Stimulated activated CD4-positive, alpha-beta T cell treated with anti-CD3 and anti-CD28 coated beads, Interleukin-1b, Interleukin-23, amount 100 ng/mL, for 24 hours (primary cell): ENCODE data around the gene CASZ1.

Source experiments
- DNase-seq, 4 experiments: peaks; one replicate each; pipeline ENCODE4 v3.0.0-alpha.2; 2020; ENCODE audit warnings: low read depth in 4 of 4, low spot score in 1 of 4

The CASZ1 gene

GRCh38 chr1:10799726-10800125 lies 3.3 kb upstream of the CASZ1 start:
- DNase-seq: no peak

- DNase-seq: no peak
These were observed 997 bp downstream of the CASZ1 start for GRCh38 chr1:10795276-10796021.

DNA sequence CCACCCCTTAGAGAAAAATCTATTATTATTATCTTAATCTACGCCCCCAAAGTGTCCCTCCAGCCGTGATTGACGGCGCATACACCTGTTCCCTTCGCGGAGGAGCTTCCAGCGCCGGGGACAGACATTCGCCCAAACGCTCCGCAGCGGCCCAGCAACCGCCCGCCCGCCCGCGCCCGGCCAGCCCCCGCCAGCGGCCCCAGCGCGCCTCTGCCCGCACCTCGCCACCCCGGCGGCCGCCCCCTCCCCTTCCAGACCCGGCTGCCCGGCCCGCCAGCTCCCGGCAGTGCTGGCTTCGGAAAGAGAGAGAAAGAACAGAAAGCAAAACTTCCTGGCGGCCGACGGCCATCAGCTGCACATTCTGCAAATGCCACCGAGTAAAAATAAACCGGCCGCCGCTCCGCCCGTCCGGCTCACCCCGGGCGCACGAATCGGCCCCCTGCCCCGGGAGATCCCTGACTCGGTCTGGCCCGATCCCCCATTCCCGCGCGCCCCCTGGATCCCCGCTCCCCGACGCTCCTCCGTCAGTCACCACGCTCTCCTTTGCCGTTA lies 1.6 kb downstream of the CASZ1 start:
- DNase-seq: no peak

DNA sequence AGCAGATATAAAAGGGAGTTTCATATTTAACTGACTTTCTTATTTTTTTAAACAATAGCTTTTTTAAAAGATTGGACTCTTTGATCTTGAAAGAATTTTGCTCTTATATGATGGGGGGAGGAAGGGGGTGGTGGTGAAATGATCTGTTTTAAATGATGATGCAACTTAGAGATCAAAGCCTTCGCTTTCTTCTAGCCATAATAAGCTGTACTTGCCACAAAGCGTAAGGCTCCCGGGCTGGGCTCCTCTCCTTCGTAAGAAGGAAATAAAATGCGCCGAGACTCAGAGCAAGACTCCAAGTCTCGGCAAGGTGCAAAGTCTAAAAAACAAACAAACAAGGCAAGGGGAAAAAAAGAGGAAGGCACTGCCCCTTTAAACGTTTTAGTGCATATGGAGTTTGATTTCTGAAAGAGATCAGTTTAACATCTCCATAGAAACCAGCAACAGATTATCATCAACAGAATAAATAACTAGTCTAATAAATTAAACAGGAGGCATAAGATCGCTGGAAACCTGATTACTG lies 3.3 kb downstream of the CASZ1 start:
- no peak for DNase-seq

DNA sequence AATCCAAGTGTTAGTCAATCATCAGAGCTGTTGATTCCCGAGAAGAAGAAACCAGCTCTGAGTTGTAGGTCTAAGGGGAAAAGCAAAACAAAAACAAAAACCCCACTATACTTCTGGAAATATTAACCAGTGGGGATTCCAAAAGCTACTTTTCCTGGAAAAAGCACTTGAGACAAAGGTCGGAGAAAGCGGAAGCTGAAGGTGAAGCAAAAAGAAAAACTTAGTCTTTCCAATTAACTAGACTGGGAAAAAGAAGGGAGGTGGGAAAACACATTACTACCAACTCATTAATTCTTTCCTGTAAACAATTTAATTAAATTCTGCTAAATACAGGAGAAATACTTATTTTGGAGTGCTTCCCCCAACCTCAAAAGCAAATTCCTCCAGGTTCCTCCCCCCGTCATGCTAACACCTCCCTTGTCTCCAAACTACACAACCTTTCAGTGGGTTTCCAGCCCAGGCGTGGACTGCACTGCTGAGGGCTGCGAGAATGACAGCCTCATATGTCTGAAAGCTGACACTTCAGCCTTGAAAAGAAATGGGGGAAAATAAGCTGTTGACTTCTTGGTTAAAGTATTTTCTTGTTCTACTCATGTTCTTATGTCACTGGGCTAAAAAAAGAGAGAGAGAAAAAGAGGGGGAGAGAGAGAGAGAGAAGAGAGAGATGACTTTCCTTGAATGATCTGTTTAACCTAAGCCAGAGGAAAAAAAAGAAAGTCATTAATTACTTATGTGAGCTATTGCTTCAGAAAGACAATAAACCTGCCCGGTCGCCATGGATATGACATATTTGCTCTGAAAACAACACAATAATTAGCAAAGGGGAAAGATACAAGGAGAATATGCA lies 5.1 kb downstream of the CASZ1 start:
- DNase-seq: no peak

DNA sequence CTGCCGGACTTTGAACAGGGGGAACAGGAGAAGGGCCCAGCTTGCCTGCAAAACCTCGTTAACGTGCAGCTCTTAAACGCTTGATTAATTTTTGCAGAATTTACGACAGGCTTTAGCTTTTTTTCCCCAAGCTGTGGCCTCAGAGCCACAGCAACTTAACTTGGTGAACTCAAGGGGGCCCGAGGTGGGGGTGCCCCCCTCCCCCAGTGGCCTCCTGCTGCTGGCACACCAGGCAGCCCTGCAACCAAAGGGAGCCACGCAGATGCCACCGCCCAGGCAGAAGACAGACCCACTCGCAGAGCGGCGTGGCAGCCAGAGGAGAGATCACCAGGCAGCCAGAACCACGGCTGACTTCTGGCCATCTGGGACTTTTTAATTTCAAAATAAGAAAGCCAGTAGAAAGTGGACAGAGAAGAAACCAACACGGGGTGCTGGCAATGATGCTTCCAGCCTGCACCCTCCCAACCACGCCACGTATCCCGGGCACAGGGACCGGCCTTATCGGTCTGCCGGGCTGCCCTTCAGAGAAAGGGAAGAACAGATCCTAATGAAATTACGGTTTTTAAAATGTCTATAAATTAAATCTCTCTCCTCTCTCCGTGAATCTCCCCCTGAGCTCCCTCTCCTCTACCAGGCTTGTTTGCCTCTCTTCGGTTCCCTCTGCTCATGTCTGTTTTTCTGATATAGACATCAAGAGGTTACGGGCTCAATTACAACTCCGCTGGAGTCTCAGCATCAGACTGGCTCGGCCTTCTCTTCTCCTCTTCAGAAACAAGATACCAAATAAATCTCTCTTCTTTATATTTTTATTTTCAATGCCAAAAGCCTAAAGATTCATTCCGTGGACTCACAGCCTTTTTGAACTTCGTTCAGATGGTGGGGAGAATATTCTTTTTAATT lies 6.4 kb downstream of the CASZ1 start:
- DNase-seq: no peak

- no peak for DNase-seq
These were observed 7.2 kb downstream of the CASZ1 start for GRCh38 chr1:10789047-10789791.

DNA sequence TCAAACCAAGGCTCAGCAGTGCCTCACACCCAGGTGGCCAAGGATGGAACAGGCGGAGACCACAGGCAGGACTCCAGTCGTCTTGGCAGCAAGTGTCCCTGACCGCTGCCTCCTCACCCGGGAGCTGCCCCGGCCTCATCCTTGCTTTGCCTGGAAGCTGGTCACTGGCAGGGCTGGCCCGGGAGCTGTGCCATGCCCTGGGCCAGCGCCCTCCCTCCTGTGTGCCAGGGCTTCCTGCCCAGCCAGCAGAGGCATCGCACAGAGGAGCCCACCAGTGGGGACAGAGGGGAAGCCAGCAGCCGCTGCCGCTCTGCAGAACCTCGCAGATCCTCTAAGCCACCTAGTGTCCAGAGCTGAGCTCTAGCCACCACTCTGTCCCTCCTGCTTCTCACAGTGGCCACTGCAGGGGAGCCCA lies 7.8 kb downstream of the CASZ1 start:
- no peak for DNase-seq

DNA sequence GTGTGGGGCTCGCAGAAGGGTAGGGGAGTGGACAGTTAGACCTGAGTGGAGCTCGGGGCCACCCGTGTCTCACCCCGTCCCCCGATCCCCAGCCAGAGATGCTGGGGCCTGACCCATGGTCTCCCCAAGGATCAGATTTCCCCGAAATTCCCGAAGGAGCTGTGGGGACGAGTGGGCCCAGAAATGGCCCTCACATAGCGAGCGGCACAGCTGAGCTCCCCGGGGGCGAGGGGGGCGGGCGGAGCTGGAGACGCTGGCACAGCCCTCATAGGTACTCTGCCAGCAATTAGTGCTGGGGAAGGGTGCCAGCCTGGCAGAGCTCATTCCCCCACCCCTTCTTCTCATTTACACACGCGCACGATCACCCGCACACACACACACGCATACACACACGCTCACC lies 9.2 kb downstream of the CASZ1 start:
- DNase-seq: no peak

DNA sequence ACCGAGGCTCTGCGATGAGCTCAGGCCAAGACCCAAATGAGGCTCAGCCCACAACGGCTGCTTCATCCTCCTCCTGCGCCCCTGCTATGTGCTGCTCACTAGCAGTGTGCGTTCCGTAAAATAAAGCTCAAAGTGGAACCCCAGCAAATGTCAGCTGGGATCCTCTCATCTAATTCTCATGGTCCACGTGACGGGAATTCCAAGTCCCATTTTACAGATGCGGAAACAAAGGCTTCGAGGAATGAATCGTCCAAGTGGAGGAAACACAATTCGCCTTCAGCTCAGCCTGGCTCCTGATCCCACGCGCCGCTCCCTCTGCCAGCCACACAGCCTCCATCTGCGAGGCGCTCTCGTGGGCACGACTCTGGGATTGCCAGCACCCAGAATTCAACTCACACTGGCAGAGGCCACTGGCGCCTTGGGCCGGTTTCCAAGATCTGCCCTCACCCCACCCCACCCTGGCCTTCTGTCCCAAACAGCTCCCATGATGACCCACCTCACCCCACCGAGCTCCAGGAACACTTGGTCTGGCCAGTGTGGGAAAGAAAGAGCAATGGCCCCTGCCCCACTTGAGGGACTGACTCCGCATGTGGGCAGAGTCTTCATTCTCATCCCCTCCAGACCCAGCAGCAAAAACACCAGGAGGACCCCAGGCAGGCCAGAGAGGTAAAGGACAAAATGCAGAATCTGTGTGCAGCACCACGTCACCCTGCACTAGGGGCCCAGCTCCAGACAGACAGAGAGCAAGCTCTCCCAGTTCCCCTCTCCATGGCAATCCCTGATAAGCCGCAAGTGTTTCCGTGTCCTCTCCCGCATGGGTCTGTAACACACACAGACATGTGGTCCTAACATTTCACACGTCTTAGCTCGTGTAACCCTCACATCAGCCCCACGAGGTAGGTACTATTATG lies 10.5 kb downstream of the CASZ1 start:
- DNase-seq: no peak

DNA sequence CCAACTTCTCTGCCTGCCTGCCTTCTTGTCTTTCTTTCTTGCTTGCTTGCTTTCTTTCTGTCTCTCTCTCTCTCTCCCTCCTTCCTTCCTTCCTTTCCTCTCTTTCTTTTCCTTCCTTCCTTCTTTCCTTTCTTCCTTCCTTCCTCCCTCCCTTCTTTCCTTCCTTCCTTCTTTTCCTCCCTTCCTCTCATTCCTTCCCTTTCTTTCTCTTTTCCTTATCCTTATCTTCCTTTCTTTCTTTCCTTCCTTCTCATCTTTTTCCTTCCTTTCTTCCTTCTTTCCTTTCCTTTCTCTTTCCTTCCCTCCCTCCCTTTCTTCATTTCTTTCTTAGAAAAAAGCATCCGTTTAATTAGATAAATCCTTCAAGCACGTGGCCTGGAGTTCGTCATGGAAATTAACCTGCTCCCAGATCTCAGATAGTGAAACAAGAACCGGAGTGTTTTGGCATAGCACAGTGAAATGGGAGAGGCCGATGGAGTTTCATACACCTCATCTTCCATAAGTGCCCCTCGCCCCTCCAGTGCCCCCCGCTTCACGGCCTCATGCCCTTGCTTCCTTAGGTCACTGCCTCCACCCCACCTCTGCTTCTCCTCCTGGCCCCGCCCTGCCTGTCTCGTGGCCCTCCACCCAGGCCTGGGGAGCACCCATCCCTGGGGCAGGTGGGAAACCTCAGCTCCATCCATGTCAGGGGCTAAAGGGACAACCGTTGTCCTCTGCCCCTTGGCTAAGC lies 11.3 kb downstream of the CASZ1 start:
- no peak for DNase-seq

DNA sequence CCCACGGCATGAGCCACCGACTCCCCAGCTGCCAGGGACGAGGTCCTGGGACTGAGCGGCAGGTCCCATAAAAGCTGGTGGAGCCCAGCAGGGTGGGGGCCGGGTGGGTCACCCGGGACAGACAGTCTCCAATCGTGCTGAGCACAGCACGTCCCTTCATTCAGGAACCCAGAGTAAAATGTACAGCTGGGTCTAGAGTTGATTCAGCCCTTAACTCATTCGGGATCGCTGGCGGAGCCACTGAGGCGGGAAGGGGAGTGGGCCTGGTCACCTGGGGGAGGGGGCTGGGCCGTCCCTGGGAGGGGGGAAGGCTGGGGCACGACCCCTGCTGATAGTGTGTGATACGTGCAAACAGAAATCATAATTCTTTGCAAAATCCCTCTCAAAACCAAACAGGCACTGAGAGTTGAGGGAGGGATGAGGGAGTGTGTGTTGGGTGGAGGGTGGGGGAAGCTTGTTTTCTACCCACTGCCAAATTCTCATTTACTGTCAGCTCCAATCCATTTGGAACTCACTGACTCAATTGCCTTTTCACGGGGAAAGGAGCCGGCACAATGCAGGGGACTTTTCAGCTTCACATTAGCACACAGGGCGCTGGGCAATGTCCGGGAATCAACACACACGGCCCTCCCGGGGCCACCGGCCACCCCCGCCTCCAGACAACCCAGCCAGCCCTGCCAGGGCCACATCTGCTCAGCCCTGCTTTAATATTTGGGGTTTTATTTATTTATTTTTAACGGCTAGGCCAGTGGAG lies 13.8 kb downstream of the CASZ1 start:
- DNase-seq: no peak

DNA sequence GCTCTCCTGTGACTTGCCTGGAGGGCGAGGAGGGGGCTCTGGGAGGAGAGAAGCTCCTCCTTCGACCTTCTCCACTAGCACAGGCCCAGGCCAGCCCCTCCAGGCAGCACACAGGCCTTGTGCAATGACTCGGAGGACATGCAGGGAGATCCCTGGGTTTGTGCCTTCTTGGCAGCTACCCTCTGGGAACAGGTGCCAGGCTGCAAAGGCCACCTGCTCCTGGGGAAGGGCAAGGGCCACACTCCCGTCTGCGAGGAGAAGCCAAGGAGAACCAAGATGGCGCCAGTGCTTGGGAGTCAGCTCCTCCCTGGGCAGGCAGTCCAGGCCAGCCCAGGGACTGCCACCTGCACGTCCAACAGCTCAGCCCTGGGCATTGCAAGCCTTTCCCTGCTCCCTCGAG lies 15.3 kb downstream of the CASZ1 start:
- no peak for DNase-seq

- no peak for DNase-seq
These were observed 16.6 kb downstream of the CASZ1 start for GRCh38 chr1:10779841-10780240.

GRCh38 chr1:10779201-10779600 lies 17.2 kb downstream of the CASZ1 start:
- no peak for DNase-seq

DNA sequence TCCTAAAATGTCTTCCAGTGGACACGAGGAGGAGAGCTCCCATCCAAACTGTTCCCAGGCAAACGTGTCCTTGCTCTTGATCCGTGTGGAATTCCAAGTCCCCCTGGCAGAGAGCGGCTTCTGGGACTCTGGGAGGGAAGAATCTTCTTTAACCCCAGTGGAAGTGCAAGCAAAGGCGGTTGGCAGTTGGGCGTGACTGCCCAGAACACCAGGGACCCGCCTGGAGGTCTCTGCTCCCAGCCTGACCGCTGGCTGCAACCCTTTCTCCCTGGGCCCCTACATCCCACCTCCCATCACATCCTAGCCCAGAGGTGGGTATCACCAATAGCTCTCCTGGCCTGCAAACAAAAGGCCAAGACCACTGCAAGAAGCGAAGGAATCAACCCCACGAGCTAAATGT lies 17.8 kb downstream of the CASZ1 start:
- DNase-seq: no peak

DNA sequence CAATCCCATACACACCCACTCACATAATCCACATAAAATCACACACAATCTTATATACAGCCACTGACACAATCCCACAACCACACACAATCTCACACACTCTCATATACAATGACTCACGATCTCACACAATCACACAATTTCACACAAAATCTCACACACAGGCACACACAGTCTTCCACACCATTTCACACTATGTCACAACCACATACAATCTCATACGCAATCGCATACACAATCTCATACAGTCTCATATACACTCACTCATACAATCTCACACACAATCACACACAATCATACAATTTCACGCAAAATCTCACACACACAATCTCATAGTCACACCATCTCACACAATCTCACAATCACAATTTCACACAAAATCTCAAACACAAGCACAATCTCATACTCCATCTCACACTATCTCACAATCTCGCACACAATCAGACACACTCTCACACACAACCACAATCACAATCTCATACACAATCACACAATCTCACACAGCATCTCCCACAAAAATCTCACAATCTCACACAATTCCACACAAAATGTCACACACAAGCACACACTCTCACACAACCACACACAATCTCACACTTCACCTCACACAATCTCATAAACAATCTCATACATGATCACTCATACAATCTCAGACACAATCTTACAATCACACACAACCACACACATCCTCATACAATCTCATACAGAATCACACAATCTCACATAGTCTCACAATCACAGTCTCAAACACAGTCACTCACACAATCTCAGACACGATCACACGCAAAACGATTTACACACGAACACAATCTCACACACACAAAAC lies 18.5 kb downstream of the CASZ1 start:
- DNase-seq: no peak
